ENCODE measurements around the gene LAPTM4A. TPM values are rescaled to one million over a fixed set of nuclear protein-coding genes. Genes with fewer than 3 reads are reported as not detected.

Gene LAPTM4A
- polyA plus RNA-seq, 3 donors from 2014 or later: 116 to 164 (median 153) TPM

GRCh38 chr2:20069756-20070155 is 18.3 kb upstream of the LAPTM4A start:
- no peaks in the 10 kb centered on the region for H3K4me1 Mint-ChIP-seq
- peaks cover 1 to 9% (median 4%) of the 10 kb centered on the region in 3 donors for H3K27me3 Mint-ChIP-seq (ENCODE audit: low read depth in 3 of 3)
- no peak overlapping the region for H3K27ac Mint-ChIP-seq
- DNase-seq: no peak
- no peaks in the 10 kb centered on the region for H3K9me3 Mint-ChIP-seq
- H3K36me3 Mint-ChIP-seq: no peaks in the 10 kb centered on the region
- no peak overlapping the region for H3K4me3 Mint-ChIP-seq

DNA sequence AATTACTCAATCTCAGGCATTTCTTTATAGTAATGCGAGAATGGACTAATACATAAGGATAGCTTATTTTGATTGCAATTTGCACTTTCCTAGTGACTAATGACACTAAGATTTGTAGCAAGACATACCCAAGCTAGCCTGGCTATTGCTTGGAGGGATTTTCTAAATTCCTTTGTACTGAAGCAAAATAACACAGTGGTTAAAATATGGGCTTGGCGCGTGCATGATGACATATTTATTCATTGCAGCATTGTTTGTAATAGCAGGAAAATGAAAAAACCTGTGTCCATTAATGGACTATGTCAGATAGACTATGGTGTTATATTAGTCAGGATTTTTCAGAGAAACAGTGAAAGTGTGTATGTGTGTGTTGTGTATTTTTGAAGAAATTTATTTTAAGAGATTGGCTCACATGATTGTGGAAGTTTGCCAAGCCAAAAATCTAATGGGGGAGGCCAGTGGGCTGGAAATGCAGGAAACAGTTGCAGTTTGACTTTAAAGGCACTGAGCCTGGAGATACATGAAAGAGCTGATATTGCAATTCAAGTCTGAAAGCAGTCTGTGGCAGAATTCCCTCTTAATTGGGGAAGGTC is 16.7 kb upstream of the LAPTM4A start:
- H3K36me3 Mint-ChIP-seq: no peaks in the 10 kb centered on the region
- H3K4me3 Mint-ChIP-seq: no peak overlapping the region
- H3K4me1 Mint-ChIP-seq: no peaks in the 10 kb centered on the region
- H3K27ac Mint-ChIP-seq: no peak overlapping the region
- H3K27me3 Mint-ChIP-seq (ENCODE audit: low read depth in 3 of 3): peaks cover 0 to 9% (median 0%) of the 10 kb centered on the region in 3 donors
- H3K9me3 Mint-ChIP-seq: no peaks in the 10 kb centered on the region
- no peak for DNase-seq

DNA sequence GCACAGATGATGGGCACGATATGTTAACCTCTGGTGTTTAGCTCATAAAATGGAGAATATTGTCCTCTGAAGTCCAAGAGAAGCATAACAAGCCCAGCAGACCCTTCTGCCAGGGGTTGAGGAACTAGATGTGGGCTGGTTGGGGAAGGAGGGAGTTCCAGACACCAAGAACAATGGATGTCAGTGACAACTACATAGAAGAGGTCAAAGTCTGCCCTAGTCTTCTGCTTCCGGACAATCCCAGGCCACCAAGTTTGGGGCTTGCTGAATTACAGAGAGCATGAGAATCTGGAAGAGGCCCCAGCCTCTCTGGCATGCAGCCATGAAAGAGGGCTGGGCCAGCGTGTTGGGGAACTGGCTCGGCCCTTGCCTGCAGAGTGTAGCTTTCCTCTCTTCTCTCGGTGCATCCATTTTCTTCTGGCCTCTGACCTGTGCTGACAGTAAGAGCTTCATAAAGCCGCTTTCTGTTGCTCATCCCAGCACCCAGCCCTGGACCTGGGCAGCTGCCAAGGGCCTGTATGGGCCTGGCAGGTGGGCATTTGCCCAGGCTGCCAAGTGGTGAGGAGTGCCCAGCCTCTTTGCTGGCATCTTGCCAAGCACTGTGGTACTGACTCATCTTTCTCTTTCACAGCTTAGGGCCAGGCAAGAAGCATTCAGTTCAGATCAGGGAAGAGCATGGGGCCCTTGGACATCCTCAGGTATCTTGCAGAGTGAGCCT is 14.6 kb upstream of the LAPTM4A start:
- H3K4me3 Mint-ChIP-seq: no peak overlapping the region
- no peak for DNase-seq
- H3K27me3 Mint-ChIP-seq (ENCODE audit: low read depth in 3 of 3): peaks cover 0 to 9% (median 0%) of the 10 kb centered on the region in 3 donors
- no peaks in the 10 kb centered on the region for H3K36me3 Mint-ChIP-seq
- no peak overlapping the region for H3K27ac Mint-ChIP-seq
- H3K9me3 Mint-ChIP-seq: no peaks in the 10 kb centered on the region
- no peaks in the 10 kb centered on the region for H3K4me1 Mint-ChIP-seq

GRCh38 chr2:20064841-20065240 is 13.4 kb upstream of the LAPTM4A start:
- Mint-ChIP-seq H3K4me3 (no peak overlapping the region), H3K36me3 (no peaks in the 10 kb centered on the region), H3K27me3 (ENCODE audit: low read depth in 3 of 3) (peaks cover 0 to 9% (median 2%) of the 10 kb centered on the region in 3 donors), H3K9me3 (no peaks in the 10 kb centered on the region), H3K4me1 (no peaks in the 10 kb centered on the region), H3K27ac (no peak overlapping the region)
- DNase-seq: no peak

DNA sequence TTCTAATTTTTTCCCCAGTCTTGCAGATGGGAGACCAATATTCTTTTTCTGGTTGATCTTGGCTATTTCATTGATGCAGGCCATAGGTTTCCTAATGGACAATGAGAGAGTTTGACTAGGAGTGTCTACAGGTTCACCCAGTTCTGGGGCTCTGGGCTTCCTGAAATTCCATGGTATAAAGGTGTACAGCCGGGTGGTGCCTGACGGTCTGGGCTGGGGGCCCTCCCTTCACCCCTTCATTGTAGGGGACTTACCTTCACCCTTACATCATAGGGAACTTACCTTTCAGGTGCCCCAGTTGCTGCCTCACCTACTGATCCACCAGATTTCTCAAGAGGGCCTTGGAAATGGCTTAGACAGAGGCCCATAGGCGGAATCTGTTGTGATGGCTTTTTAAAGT is 13.0 kb upstream of the LAPTM4A start:
- H3K36me3 Mint-ChIP-seq: no peaks in the 10 kb centered on the region
- no peaks in the 10 kb centered on the region for H3K9me3 Mint-ChIP-seq
- H3K4me3 Mint-ChIP-seq: no peak overlapping the region
- peaks cover 0 to 9% (median 2%) of the 10 kb centered on the region in 3 donors for H3K27me3 Mint-ChIP-seq (ENCODE audit: low read depth in 3 of 3)
- DNase-seq: no peak
- no peaks in the 10 kb centered on the region for H3K4me1 Mint-ChIP-seq
- no peak overlapping the region for H3K27ac Mint-ChIP-seq

GRCh38 chr2:20062615-20063545 is 11.5 kb upstream of the LAPTM4A start:
- Mint-ChIP-seq H3K27me3 (ENCODE audit: low read depth in 3 of 3) (peaks cover 2 to 9% (median 3%) of the 10 kb centered on the region in 3 donors), H3K27ac (no peak overlapping the region), H3K4me3 (no peak overlapping the region), H3K36me3 (no peaks in the 10 kb centered on the region), H3K9me3 (no peaks in the 10 kb centered on the region), H3K4me1 (no peaks in the 10 kb centered on the region)
- DNase-seq: no peak

DNA sequence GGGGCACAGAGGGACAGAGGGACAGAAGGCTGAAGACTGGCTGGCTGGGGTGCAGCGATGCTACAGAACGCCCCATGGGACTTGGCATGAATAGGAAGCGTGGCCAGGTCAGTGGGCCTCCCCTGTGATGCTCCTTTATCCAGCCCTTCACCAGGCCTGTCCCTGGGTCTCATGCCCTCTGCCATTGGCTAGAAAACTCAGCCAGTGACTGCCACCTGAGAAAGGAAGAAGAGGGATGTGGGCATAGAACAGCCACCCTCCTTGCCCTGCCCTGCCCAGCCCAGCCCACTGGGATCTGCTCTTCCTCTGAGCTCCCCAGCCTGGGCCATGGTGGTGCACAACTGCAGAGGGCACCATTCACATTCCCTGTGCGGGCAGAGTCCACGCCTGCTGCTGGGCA is 10.5 kb upstream of the LAPTM4A start:
- Mint-ChIP-seq H3K4me1 (no peaks in the 10 kb centered on the region), H3K27me3 (ENCODE audit: low read depth in 3 of 3) (peaks cover 4 to 8% (median 7%) of the 10 kb centered on the region in 3 donors), H3K36me3 (no peaks in the 10 kb centered on the region), H3K4me3 (no peak overlapping the region), H3K27ac (no peak overlapping the region), H3K9me3 (no peaks in the 10 kb centered on the region)
- no peak for DNase-seq

DNA sequence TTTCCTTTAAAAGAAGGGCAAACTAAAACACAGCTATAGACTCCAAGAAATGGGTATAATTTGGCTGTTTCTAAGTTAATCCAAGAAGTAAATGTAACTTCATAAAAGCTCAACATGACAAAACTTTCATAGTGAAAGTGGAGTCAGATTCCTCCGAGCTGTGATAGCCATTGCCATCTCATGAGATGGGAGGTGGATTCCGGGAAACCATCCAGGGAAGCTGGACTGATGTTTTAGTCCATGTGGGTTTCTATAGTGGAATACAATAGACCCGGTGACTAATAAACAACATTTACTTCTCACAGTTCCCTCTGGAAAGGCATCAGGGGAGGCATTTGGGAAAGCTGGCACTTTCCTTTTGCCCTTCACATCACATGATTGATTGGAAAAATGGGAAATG is 10.0 kb upstream of the LAPTM4A start:
- DNase-seq: no peak
- no peaks in the 10 kb centered on the region for H3K9me3 Mint-ChIP-seq
- H3K27me3 Mint-ChIP-seq (ENCODE audit: low read depth in 3 of 3): peaks cover 5 to 12% (median 7%) of the 10 kb centered on the region in 3 donors
- H3K27ac Mint-ChIP-seq: no peak overlapping the region
- H3K4me1 Mint-ChIP-seq: no peaks in the 10 kb centered on the region
- no peak overlapping the region for H3K4me3 Mint-ChIP-seq
- H3K36me3 Mint-ChIP-seq: no peaks in the 10 kb centered on the region

DNA sequence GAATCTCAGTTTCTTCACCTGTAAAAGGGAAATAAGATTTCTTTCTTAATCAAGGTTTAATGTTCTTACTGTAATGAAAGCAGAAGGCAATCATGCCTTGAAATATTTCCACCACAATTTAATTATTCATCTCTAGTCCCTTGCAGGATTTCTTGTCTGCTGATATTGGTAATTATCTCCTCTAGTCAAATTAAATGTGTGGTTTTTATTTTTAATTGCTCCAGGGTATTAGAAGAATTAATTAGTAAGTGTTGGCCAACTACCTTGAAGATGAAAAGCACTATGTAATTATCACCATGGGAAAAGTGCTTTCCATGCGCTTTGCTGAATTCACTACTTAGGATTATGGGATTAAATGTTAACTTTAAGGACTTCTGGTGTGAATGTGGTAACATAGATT is 8.7 kb upstream of the LAPTM4A start:
- no peak overlapping the region for H3K4me3 Mint-ChIP-seq
- no peaks in the 10 kb centered on the region for H3K9me3 Mint-ChIP-seq
- peaks cover 7 to 13% (median 7%) of the 10 kb centered on the region in 3 donors for H3K27me3 Mint-ChIP-seq (ENCODE audit: low read depth in 3 of 3)
- H3K4me1 Mint-ChIP-seq: no peaks in the 10 kb centered on the region
- DNase-seq: no peak
- H3K27ac Mint-ChIP-seq: no peak overlapping the region
- no peaks in the 10 kb centered on the region for H3K36me3 Mint-ChIP-seq

DNA sequence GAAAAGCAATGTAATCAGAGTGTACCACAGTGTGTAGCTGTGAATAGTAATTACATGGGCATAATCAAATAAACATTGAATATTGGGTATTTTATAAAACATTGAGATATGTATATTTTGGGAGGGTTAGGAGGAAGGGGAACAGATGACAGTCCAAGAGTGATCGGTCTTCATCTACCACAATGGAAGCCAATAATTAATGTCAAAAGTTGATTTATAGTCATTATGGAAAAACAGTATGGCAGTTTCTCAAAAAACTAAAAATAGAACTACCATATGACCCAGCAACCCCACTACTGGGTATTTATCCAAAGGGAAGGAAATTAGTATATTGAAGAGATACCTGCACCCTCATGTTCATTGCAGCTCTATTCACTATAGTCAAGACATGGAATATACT is 5.8 kb upstream of the LAPTM4A start:
- no peaks in the 10 kb centered on the region for H3K9me3 Mint-ChIP-seq
- no peak for DNase-seq
- peaks cover 7 to 18% (median 9%) of the 10 kb centered on the region in 3 donors for H3K27me3 Mint-ChIP-seq (ENCODE audit: low read depth in 3 of 3)
- H3K27ac Mint-ChIP-seq: no peak overlapping the region
- H3K36me3 Mint-ChIP-seq: no peaks in the 10 kb centered on the region
- H3K4me3 Mint-ChIP-seq: no peak overlapping the region
- H3K4me1 Mint-ChIP-seq: no peaks in the 10 kb centered on the region

GRCh38 chr2:20054931-20055330 is 3.5 kb upstream of the LAPTM4A start:
- Mint-ChIP-seq H3K27ac (no peak overlapping the region), H3K9me3 (no peaks in the 10 kb centered on the region), H3K27me3 (ENCODE audit: low read depth in 3 of 3) (peaks cover 10 to 23% (median 15%) of the 10 kb centered on the region in 3 donors), H3K4me3 (no peak overlapping the region), H3K4me1 (peaks cover 8 to 9% of the 10 kb centered on the region in 2 donors), H3K36me3 (no peaks in the 10 kb centered on the region)
- no peak for DNase-seq

DNA sequence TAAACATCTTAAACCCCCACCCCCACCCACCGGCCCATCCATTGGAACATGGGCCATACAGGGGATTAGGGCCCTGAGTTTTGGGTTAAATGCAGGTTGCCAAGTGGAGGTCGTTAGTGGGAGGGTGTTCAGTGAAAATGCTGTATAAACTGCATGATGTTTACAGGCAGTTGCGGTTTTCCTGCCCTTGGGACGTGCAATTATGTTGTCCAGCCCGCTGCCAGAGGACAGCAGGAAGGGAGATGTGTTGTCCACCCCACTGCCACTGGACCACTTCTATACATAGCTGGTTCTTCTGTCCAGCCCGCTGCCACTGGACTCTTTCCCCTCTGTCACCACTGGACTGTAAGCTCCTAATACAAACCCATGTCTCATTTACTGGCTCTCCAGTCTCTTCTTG is 2.7 kb upstream of the LAPTM4A start:
- no peaks in the 10 kb centered on the region for H3K36me3 Mint-ChIP-seq
- DNase-seq: no peak
- no peaks in the 10 kb centered on the region for H3K9me3 Mint-ChIP-seq
- H3K4me3 Mint-ChIP-seq: no peak overlapping the region
- peaks cover 16 to 17% of the 10 kb centered on the region in 2 donors for H3K4me1 Mint-ChIP-seq
- peaks cover 11 to 23% (median 15%) of the 10 kb centered on the region in 3 donors for H3K27me3 Mint-ChIP-seq (ENCODE audit: low read depth in 3 of 3)
- no peak overlapping the region for H3K27ac Mint-ChIP-seq

DNA sequence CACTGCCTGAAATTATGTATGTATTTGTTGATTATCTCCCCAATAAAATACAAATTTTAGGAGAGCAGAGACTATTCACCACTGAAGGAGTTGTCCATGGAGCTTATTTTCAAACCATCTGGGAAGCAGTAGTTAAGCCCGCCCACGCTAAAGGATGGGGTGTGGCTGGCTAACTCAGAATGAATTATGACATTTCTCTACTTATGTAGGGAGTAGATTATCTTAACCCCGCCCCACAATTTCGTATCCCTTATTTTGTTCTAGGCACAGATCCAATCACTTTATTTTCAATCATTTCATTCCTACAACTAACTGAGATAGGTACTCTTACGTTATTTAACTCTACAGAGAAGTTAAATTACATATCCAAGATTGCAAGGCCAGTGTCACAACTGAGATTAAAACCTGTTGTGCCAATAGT is 1.4 kb upstream of the LAPTM4A start:
- H3K27me3 Mint-ChIP-seq (ENCODE audit: low read depth in 3 of 3): peaks cover 11 to 21% (median 15%) of the 10 kb centered on the region in 3 donors

More for the DNA sequence above, 1.4 kb upstream of the LAPTM4A start:
- Mint-ChIP-seq H3K4me3 (no peak overlapping the region), H3K27ac (no peak overlapping the region), H3K4me1 (peaks cover 25 to 28% of the 10 kb centered on the region in 2 donors), H3K9me3 (no peaks in the 10 kb centered on the region), H3K36me3 (no peaks in the 10 kb centered on the region)
- DNase-seq: no peak
